ENCODE results near the gene ZFAND3.

- TF ChIP-seq CTCF (IDR thresholded peaks at IDR 0.05 in 2 of 3, conservative IDR thresholded peaks at IDR 0.05 in 1 of 3; ENCODE audit: control insufficient read depth in 2 of 3, extremely low read depth in 1 of 3, insufficient read depth in 1 of 3, low read depth in 3 of 3, low read length in 3 of 3) = no peak
- TF ChIP-seq ZNF687 (IDR thresholded peaks at IDR 0.05) = no peak
- no peak for TF ChIP-seq POLR2A (IDR thresholded peaks at IDR 0.05; ENCODE audit: low read depth, low read length)
- no peak for TF ChIP-seq MAX (IDR thresholded peaks at IDR 0.05; ENCODE audit: low read depth, low read length)
- no peak for TF ChIP-seq SPI1 (IDR thresholded peaks at IDR 0.05; ENCODE audit: borderline replicate concordance, insufficient read depth, low read depth, low read length)
- TF ChIP-seq CEBPZ (IDR thresholded peaks at IDR 0.05; ENCODE audit: low read depth, low read length) = no peak
- no peak for TF ChIP-seq STAT1 (conservative IDR thresholded peaks at IDR 0.05)
These were observed 354.4 kb downstream of the ZFAND3 start for GRCh38 chr6:38173909-38174308.
